ENCODE results near the gene MAPK8IP2. TPM values are rescaled to one million over a fixed set of nuclear protein-coding genes. Genes with fewer than 3 reads are reported as not detected.

MAPK8IP2 gene
- total RNA-seq, 1 donor: 0.43 TPM

DNA sequence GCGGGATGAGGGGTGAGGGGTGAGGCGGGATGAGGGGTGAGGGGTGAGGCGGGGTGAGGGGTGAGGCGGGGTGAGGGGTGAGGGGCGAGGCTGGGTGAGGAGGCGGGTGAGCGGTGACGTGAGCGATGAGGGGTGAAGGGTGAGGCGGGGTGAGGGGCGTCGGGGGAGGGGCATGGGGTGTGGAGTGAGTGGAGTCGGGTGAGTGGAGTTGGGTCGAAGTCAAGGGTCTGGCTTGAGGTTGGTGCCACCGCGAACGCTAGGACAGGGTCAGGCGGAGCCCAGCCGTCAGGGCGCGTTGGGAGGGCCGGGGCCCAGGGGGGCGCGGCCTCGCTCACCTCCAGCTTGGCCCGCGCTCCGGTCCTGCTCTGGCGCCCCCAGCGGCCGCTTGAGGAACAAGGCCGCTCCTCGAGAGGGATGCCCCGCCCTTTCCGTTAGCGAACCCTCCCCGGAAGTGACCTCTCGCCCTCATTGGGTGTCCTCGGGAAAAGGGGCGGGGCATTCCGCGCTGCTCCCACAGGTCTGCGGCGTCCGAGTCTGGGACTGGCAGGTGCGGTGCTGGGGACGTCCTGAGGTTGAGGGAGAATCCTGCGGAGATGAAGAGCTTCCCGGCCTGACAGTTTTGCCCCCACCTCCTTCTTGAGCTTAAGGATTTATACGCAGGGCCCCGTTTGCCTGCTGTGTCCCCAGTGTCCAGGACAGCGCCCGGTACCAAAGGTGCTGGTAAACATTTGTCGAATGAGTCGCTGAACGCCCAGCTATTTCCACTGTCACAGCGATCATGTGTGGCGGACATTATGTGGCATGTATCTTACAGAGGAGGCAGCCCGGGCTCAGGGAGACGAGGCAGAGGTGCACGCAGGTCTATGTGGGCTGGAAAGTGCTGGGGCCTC is 37.8 kb upstream of the MAPK8IP2 start, which contains the start of gene SYCE3:
TSS of gene SYCE3 (minus strand) at position 397 of the 890 bp plus-strand sequence. CDS start 6,514 bp downstream, outside the sequence.
- TF ChIP-seq, protein P1, sequence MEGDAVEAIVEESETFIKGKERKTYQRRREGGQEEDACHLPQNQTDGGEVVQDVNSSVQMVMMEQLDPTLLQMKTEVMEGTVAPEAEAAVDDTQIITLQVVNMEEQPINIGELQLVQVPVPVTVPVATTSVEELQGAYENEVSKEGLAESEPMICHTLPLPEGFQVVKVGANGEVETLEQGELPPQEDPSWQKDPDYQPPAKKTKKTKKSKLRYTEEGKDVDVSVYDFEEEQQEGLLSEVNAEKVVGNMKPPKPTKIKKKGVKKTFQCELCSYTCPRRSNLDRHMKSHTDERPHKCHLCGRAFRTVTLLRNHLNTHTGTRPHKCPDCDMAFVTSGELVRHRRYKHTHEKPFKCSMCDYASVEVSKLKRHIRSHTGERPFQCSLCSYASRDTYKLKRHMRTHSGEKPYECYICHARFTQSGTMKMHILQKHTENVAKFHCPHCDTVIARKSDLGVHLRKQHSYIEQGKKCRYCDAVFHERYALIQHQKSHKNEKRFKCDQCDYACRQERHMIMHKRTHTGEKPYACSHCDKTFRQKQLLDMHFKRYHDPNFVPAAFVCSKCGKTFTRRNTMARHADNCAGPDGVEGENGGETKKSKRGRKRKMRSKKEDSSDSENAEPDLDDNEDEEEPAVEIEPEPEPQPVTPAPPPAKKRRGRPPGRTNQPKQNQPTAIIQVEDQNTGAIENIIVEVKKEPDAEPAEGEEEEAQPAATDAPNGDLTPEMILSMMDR (IDR thresholded peaks at IDR 0.05; ENCODE audit: insufficient read depth, low read depth, low read length): peak; percentile 86
- peak; percentile 89 for DNase-seq (ENCODE audit: low read depth)
- peak within 1 kb of the TSS; percentile 71 for H3K4me3 ChIP-seq (ENCODE audit: low read depth, low read length)

DNA sequence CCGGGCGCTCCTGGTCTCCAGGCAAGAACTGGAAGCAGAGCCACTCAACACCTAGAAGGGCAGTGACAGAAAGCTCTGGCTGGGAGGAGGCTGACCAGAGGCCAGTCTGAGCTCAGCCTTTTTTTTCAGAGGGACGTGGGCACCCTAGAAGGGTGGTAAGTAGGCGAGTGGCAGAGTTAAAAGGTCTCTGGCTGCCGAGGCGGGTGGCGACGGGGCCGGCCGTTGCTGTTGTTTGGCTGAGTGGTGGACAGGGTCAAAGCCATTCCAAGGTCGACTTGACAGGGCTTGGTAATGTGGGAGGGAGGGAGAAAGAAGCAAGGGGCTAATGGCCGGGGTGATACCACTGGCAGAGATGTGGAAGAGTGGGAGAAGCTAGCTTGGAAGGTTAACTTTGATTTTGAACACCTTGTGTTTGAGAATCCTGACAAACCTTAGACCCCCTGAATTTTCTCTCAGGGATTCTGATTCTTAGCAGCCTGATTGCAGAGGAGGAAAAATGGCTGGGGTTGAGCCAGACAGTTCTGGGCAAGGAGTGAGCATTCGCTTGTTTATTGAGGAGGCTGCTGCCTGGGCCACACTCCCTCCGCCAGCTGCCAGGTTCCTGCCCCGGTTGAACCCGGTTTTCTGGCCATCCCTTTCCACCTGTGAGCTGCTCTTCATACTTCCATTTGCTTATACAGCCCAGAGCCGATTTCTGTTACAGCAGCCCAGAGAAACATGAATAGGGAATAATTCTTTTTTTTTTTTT is 37.0 kb upstream of the MAPK8IP2 start:
- H3K4me3 ChIP-seq (ENCODE audit: low read depth, low read length): peak overlapping the region; percentile 71
- TF ChIP-seq, protein P1 (IDR thresholded peaks at IDR 0.05; ENCODE audit: insufficient read depth, low read depth, low read length): no peak
- DNase-seq (ENCODE audit: low read depth): no peak

DNA sequence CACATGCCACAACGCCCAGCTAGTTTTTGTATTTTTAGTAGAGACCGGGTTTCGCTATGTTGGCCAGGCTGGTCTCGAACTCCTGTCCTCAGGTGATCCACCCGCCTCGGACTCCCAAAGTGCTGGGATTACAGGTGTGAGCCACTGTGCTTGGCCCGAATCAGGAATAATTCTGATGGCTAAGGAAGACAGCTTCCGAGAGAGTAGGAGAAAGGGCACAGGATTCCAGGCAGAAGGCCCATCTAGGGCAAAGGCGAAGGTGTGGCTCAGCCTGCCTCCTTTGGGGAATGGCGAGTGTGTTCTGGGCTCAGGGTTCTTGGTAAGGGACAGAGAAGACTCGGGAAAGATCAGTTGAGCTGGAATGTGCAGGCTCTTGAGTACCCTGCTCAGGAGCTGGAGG is 36.3 kb upstream of the MAPK8IP2 start:
- H3K4me3 ChIP-seq (ENCODE audit: low read depth, low read length): no peak overlapping the region
- TF ChIP-seq, protein P1 (IDR thresholded peaks at IDR 0.05; ENCODE audit: insufficient read depth, low read depth, low read length): no peak
- DNase-seq (ENCODE audit: low read depth): no peak

DNA sequence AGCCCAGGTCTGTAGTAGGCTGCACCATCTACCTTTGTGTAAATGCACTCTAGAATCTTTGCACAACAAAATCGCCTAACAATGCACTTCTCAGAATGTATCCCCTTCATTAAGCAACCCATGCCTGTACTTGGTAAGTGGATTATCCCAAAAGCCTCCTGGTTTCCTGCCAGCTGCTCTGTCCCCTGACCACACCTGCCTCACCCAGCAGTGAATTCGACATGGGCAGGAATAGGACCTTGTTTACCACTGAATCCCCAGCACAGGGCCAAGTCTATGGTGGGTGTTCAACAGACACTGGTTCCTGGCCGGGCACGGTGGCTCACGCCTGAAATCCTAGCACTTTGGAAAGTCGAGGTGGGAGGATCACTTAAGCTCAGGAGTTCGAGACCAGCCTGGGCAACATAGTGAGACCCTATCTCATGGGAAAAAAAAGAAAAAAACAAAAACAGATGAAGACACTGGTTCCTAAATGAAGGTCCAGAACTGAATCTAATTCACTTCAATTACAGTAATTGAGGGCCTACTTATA is 32.8 kb upstream of the MAPK8IP2 start:
- DNase-seq (ENCODE audit: low read depth): no peak
- TF ChIP-seq, protein P1 (IDR thresholded peaks at IDR 0.05; ENCODE audit: insufficient read depth, low read depth, low read length): no peak
- H3K4me3 ChIP-seq (ENCODE audit: low read depth, low read length): no peak overlapping the region

DNA sequence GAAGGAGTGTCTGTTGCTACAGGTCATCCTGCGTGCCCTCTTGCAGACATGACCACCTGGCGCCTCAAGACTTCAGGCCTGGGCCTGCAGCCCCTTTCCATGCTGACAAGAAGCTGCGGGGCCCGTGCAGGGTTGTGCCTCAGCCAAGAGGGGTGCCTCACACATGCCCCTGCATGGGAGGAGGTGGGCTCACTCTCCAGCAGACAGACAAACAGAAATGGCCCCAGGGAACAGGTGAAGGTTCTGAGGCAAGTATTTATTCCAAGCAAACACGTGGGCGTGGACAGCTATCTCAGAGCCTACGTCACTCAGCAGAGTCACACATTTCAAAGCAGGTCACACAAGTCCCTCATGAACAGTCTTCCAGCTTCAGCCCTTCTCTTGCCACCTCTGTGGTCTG is 32.0 kb upstream of the MAPK8IP2 start:
- TF ChIP-seq, protein P1 (IDR thresholded peaks at IDR 0.05; ENCODE audit: insufficient read depth, low read depth, low read length): no peak
- DNase-seq (ENCODE audit: low read depth): no peak
- H3K4me3 ChIP-seq (ENCODE audit: low read depth, low read length): no peak overlapping the region

DNA sequence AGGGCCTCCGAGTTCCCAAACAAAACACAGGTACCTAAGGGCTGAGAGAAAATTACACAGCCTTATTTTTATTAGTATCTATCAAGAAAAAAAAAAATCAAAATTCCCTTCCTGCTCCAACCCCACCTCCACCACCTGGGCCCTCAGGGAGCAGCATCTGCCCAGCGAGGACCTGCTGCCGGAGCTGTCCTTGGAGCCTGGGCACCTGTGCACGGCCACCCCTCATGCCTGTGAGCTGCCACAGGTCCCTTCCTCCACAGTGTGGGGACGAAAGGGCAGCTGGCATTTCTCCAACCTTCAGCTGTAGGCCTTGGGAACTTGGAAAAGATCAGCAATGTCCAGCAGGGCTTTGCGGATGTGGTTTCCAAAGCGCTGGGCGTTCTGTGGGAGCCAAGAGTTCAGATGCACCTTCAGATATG is 31.5 kb upstream of the MAPK8IP2 start:
- TF ChIP-seq, protein P1 (IDR thresholded peaks at IDR 0.05; ENCODE audit: insufficient read depth, low read depth, low read length): no peak
- no peak overlapping the region for H3K4me3 ChIP-seq (ENCODE audit: low read depth, low read length)
- DNase-seq (ENCODE audit: low read depth): no peak
